ENCODE measurements around the gene F2RL2.
"Not testable (repeated sequence)": the region's sequence is repeated elsewhere in the genome, so short reads cannot be mapped to it uniquely, and the experiment has no call there.

Gene F2RL2

GRCh38 chr5:76620166-76620565, 3.0 kb downstream of the F2RL2 start:
- DNase-seq, result no peak

- no peak for DNase-seq
These were observed 5.5 kb downstream of the F2RL2 start for GRCh38 chr5:76617675-76618074.

- DNase-seq, result no peak
These were observed 6.0 kb downstream of the F2RL2 start for GRCh38 chr5:76617229-76617628.

- DNase-seq, result no peak
These were observed 7.0 kb downstream of the F2RL2 start for GRCh38 chr5:76616206-76616605.

- no peak for DNase-seq
These were observed 7.4 kb downstream of the F2RL2 start for GRCh38 chr5:76615759-76616158.

- no peak for DNase-seq
These were observed 10.3 kb downstream of the F2RL2 start for GRCh38 chr5:76612942-76613341.

GRCh38 chr5:76610196-76610595, 13.0 kb downstream of the F2RL2 start:
- no peak for DNase-seq

- DNase-seq, result no peak
These were observed 14.4 kb downstream of the F2RL2 start for GRCh38 chr5:76608833-76609232.

GRCh38 chr5:76607353-76607871, 15.8 kb downstream of the F2RL2 start:
- DNase-seq, result no peak

GRCh38 chr5:76606701-76607100, 16.5 kb downstream of the F2RL2 start:
- DNase-seq, result no peak

- no peak for DNase-seq
These were observed 18.4 kb downstream of the F2RL2 start for GRCh38 chr5:76604838-76605237.

- DNase-seq, result not testable (repeated sequence)
These were observed 19.2 kb downstream of the F2RL2 start for GRCh38 chr5:76603991-76604390.

GRCh38 chr5:76602094-76602726, 21.0 kb downstream of the F2RL2 start:
- DNase-seq, result peak in 1 of 2 experiments; percentile 22

- peak; percentile 37 to 83 for DNase-seq
These were observed 21.7 kb downstream of the F2RL2 start for GRCh38 chr5:76601470-76601869.

- no peak for DNase-seq
These were observed 22.5 kb downstream of the F2RL2 start for GRCh38 chr5:76600716-76601115.

GRCh38 chr5:76598531-76598930, 24.7 kb downstream of the F2RL2 start:
- DNase-seq, result no peak

GRCh38 chr5:76595755-76596481, 27.3 kb downstream of the F2RL2 start:
- no peak for DNase-seq

- DNase-seq, result no peak
These were observed 29.1 kb downstream of the F2RL2 start for GRCh38 chr5:76594107-76594506.

- no peak for DNase-seq
These were observed 30.5 kb downstream of the F2RL2 start for GRCh38 chr5:76592692-76593091.

- no peak for DNase-seq
These were observed 31.8 kb downstream of the F2RL2 start for GRCh38 chr5:76591366-76591765.

GRCh38 chr5:76590027-76590426, 33.2 kb downstream of the F2RL2 start:
- no peak for DNase-seq

GRCh38 chr5:76586531-76586930, 36.7 kb downstream of the F2RL2 start:
- DNase-seq, result no peak

GRCh38 chr5:76585783-76586217, 37.4 kb downstream of the F2RL2 start:
- no peak for DNase-seq

Measured in SW 1271 (cell line).